BLaER1 treated with 17β-estradiol and CSF1 and Interleukin-3, amounts not matched to agents 10 nM and 100 nM (cell line): ENCODE measurements around the gene SLIT3.

Source experiments
- H3K27ac ChIP-seq, 11 experiments: shearing (Covaris generic); formaldehyde crosslinking; 2 replicates each; pipeline ENCODE4 v1.8.1; 2022
- H3K27me3 ChIP-seq, 11 experiments: shearing (Covaris generic); formaldehyde crosslinking; 2 replicates each; pipeline ENCODE4 v1.8.1; 2022
- H3K36me3 ChIP-seq, 11 experiments: shearing (Covaris generic); formaldehyde crosslinking; 2 replicates each; pipeline ENCODE4 v1.8.1; 2022
- H3K4me1 ChIP-seq, 10 experiments: shearing (Covaris generic); formaldehyde crosslinking; 2 replicates each; pipeline ENCODE4 v1.8.1; 2022
- H3K4me2 ChIP-seq, 11 experiments: shearing (Covaris generic); formaldehyde crosslinking; 2 replicates each; pipeline ENCODE4 v1.8.1; 2022
- H3K4me3 ChIP-seq, 10 experiments: shearing (Covaris generic); formaldehyde crosslinking; 2 replicates each; pipeline ENCODE4 v1.8.1; 2022
- H3K9ac ChIP-seq, 11 experiments: shearing (Covaris generic); formaldehyde crosslinking; 2 replicates each; pipeline ENCODE4 v1.8.1; 2022
- H3K9me3 ChIP-seq, 11 experiments: shearing (Covaris generic); formaldehyde crosslinking; replicated peaks in 1 of 11; 2 replicates each; pipeline ENCODE4 v1.8.1; 2022
- H4K20me1 ChIP-seq, 11 experiments: shearing (Covaris generic); formaldehyde crosslinking; 2 replicates each; pipeline ENCODE4 v1.8.1; 2022
- Cebpa-rat ChIP-seq, 11 experiments: shearing (Covaris generic); IDR thresholded peaks; 2 replicates each; pipeline ENCODE4 v1.8.1; 2022

Gene SLIT3

DNA sequence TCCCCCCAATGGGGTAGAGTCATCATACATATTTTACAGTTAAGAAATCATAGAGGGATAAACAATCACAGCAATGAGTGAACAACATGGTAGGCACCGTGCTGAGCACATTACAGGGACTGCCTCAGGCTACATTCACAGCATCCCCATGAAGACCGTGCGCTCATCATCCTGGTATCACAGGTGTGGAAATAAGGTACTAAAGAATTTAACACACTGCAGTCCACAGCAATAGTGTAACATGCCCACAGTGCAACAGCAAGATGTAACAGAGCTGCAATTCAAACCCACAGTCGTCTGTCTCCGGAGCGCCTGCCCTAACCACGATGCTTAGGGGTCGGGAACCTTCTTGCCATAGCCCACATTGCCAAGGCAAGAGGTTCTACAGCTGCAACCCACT is 5.6 kb downstream of the SLIT3 start:
- H3K4me2 ChIP-seq, result no peak overlapping the region
- H4K20me1 ChIP-seq, result 0 out of 22 replicates have a peak, but pooled peaks cover 0 to under 1% (median 0%) of the 10 kb centered on the region in 11 experiments
- no peaks in the 10 kb centered on the region for H3K36me3 ChIP-seq
- H3K4me1 ChIP-seq, result no peaks in the 10 kb centered on the region
- H3K27ac ChIP-seq, result no peak overlapping the region
- H3K4me3 ChIP-seq, result no peak overlapping the region
- H3K9me3 ChIP-seq, result peaks cover 0 to 3% (median 0%) of the 10 kb centered on the region in 11 experiments; a peak in 3 of 22 replicates
- no peak for TF ChIP-seq Cebpa-rat (IDR thresholded peaks at IDR 0.05)
- H3K27me3 ChIP-seq, result peaks cover 12 to 23% (median 16%) of the 10 kb centered on the region in 11 experiments
- H3K9ac ChIP-seq, result no peak overlapping the region

- Histone ChIP-seq H3K27ac (no peak overlapping the region), H4K20me1 (no peaks in the 10 kb centered on the region), H3K27me3 (peaks cover 5 to 16% (median 9%) of the 10 kb centered on the region in 11 experiments), H3K9ac (no peak overlapping the region), H3K4me1 (no peaks in the 10 kb centered on the region), H3K4me2 (no peak overlapping the region), H3K9me3 (no peaks in the 10 kb centered on the region), H3K36me3 (no peaks in the 10 kb centered on the region), H3K4me3 (no peak overlapping the region)
- TF ChIP-seq Cebpa-rat (IDR thresholded peaks at IDR 0.05), result no peak
These were observed 6.3 kb downstream of the SLIT3 start for GRCh38 chr5:169294621-169295020.

- no peaks in the 10 kb centered on the region for H3K9me3 ChIP-seq
- H3K4me2 ChIP-seq, result no peak overlapping the region
- TF ChIP-seq Cebpa-rat (IDR thresholded peaks at IDR 0.05), result no peak
- no peak overlapping the region for H3K9ac ChIP-seq
- no peak overlapping the region for H3K27ac ChIP-seq
- H3K27me3 ChIP-seq, result no peaks in the 10 kb centered on the region
- H3K36me3 ChIP-seq, result no peaks in the 10 kb centered on the region
- H3K4me3 ChIP-seq, result no peak overlapping the region
- no peaks in the 10 kb centered on the region for H3K4me1 ChIP-seq
- no peaks in the 10 kb centered on the region for H4K20me1 ChIP-seq
These were observed 9.1 kb downstream of the SLIT3 start for GRCh38 chr5:169291877-169292276.

- H3K4me1 ChIP-seq, result no peaks in the 10 kb centered on the region
- H4K20me1 ChIP-seq, result no peaks in the 10 kb centered on the region
- no peak overlapping the region for H3K4me2 ChIP-seq
- H3K9ac ChIP-seq, result no peak overlapping the region
- no peak overlapping the region for H3K27ac ChIP-seq
- no peak overlapping the region for H3K4me3 ChIP-seq
- H3K9me3 ChIP-seq, result peaks cover 0 to under 1% (median 0%) of the 10 kb centered on the region in 11 experiments; a peak in 2 of 22 replicates
- TF ChIP-seq Cebpa-rat (IDR thresholded peaks at IDR 0.05), result no peak
- no peaks in the 10 kb centered on the region for H3K36me3 ChIP-seq
- H3K27me3 ChIP-seq, result no peaks in the 10 kb centered on the region
These were observed 10.0 kb downstream of the SLIT3 start for GRCh38 chr5:169290895-169291294.

DNA sequence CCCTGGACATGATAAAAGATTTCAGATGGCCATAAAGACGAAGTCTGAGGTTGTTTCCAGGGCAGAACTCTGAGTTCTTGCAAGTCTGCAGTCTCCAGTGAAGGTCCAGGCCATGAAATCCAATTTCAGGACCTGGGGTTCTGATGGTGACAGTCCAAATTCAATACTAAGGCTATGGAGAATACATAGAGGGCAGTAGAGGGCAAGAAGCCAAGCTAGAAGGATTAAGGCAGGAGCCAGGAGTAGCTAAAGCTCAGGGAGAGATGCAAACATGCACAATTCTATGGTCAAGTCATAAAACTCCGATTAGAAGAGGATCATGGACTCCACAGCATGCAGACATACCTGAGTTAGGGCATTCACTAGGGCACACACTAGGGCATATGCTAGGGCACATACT is 11.4 kb downstream of the SLIT3 start:
- H3K4me3 ChIP-seq, result no peak overlapping the region
- H3K4me1 ChIP-seq, result no peaks in the 10 kb centered on the region
- H4K20me1 ChIP-seq, result no peaks in the 10 kb centered on the region
- H3K9me3 ChIP-seq, result peaks cover 0 to 12% (median 4%) of the 10 kb centered on the region in 11 experiments; a peak in 11 of 22 replicates
- H3K27me3 ChIP-seq, result no peaks in the 10 kb centered on the region
- no peak overlapping the region for H3K9ac ChIP-seq
- no peak overlapping the region for H3K4me2 ChIP-seq
- no peaks in the 10 kb centered on the region for H3K36me3 ChIP-seq
- no peak for TF ChIP-seq Cebpa-rat (IDR thresholded peaks at IDR 0.05)
- no peak overlapping the region for H3K27ac ChIP-seq

GRCh38 chr5:169288066-169288930 is 12.6 kb downstream of the SLIT3 start:
- Histone ChIP-seq H3K9me3 (peaks cover 0 to 12% (median 4%) of the 10 kb centered on the region in 11 experiments; a peak in 11 of 22 replicates), H3K4me3 (no peak overlapping the region), H3K4me2 (no peak overlapping the region), H3K4me1 (no peaks in the 10 kb centered on the region), H3K27me3 (no peaks in the 10 kb centered on the region), H3K27ac (no peak overlapping the region), H3K9ac (no peak overlapping the region), H4K20me1 (no peaks in the 10 kb centered on the region), H3K36me3 (no peaks in the 10 kb centered on the region)
- no peak for TF ChIP-seq Cebpa-rat (IDR thresholded peaks at IDR 0.05)

DNA sequence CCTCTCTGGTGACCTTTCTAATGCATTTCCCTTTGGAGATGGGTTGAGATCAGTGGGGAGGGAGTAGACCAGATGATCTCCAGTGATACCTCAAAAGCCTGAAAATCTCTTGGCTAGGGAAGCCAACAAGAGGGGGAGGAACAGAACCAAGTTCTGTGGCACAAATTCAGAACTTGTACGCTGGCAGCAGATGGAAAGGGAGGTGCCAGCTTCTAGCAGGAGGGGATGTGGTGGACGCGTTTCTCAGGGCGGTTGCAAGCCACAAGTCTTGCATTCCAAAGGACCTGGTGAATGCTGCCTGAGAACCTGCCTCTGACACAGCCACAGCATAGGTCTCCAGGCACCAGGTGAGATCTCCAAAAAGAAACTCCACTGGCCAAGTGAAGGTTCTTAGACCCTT is 13.4 kb downstream of the SLIT3 start:
- no peak overlapping the region for H3K27ac ChIP-seq

GRCh38 chr5:169286572-169287300 is 14.2 kb downstream of the SLIT3 start:
- Histone ChIP-seq H3K9ac (no peak overlapping the region), H3K9me3 (peaks cover 0 to 12% (median 4%) of the 10 kb centered on the region in 11 experiments; a peak in 11 of 22 replicates), H3K4me1 (no peaks in the 10 kb centered on the region), H3K36me3 (no peaks in the 10 kb centered on the region), H3K27me3 (no peaks in the 10 kb centered on the region), H3K4me2 (no peak overlapping the region), H3K4me3 (no peak overlapping the region), H3K27ac (no peak overlapping the region), H4K20me1 (no peaks in the 10 kb centered on the region)
- TF ChIP-seq Cebpa-rat (IDR thresholded peaks at IDR 0.05), result no peak

More for the DNA sequence above, 13.4 kb downstream of the SLIT3 start:
- no peak overlapping the region for H3K9ac ChIP-seq
- no peaks in the 10 kb centered on the region for H3K4me1 ChIP-seq
- TF ChIP-seq Cebpa-rat (IDR thresholded peaks at IDR 0.05), result no peak
- H4K20me1 ChIP-seq, result no peaks in the 10 kb centered on the region
- peaks cover 0 to 12% (median 4%) of the 10 kb centered on the region in 11 experiments; a peak in 11 of 22 replicates for H3K9me3 ChIP-seq
- no peak overlapping the region for H3K4me3 ChIP-seq
- H3K36me3 ChIP-seq, result no peaks in the 10 kb centered on the region
- H3K27me3 ChIP-seq, result no peaks in the 10 kb centered on the region
- H3K4me2 ChIP-seq, result no peak overlapping the region

DNA sequence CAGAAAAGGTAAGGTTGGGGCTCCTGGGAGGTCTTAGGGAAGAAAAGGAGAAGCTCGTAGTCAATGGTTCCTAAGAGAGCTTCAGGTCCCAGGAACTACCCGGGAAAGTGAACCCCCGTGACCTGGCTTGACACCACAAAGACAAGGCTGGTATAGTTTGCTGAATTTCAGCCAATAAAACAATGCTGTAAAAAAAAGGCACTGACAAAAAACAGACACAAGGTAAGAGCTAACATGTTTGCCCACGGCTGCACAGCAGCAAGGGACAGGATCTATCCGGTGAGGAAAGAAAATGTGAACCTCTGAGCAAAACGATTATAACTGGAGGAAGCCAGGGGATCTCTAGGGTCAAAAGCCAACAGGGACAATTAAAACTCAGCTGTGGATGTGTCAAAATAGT is 17.1 kb downstream of the SLIT3 start:
- H3K27me3 ChIP-seq, result no peaks in the 10 kb centered on the region
- no peak overlapping the region for H3K4me3 ChIP-seq
- no peaks in the 10 kb centered on the region for H4K20me1 ChIP-seq

More for the DNA sequence above, 17.1 kb downstream of the SLIT3 start:
- Histone ChIP-seq H3K4me1 (no peaks in the 10 kb centered on the region), H3K9me3 (peaks cover 0 to 12% (median 4%) of the 10 kb centered on the region in 11 experiments; a peak in 11 of 22 replicates), H3K4me2 (no peak overlapping the region), H3K27ac (no peak overlapping the region), H3K36me3 (no peaks in the 10 kb centered on the region), H3K9ac (no peak overlapping the region)
- TF ChIP-seq Cebpa-rat (IDR thresholded peaks at IDR 0.05), result no peak
